RPMI7951 (cell line): ENCODE data around the gene CDKN2B-AS1. TPM values are rescaled to one million over a fixed set of nuclear protein-coding genes. Genes with fewer than 3 reads are reported as not detected.
A peak's percentile ranks its signal among the peaks of the same experiment; 100 is the strongest.
"Not testable (repeated sequence)": the region's sequence is repeated elsewhere in the genome, so short reads cannot be mapped to it uniquely, and the experiment has no call there.

Experiments
- DNase-seq: peaks from one replicate; pipeline ENCODE4 v3.0.0-alpha.2; 2012; ENCODE audit warnings: low read depth
- total RNA-seq: library from RNA; depleted of rRNA; stranded (reverse); fragments of >200 nt; shearing (Covaris generic); gene quantifications from 2 replicates; pipeline ENCODE4 v1.2.3, GENCODE V29; 2014; rRNA removed

Gene CDKN2B-AS1
- 7.0 and 7.7 TPM in 2 replicates for total RNA-seq

DNA sequence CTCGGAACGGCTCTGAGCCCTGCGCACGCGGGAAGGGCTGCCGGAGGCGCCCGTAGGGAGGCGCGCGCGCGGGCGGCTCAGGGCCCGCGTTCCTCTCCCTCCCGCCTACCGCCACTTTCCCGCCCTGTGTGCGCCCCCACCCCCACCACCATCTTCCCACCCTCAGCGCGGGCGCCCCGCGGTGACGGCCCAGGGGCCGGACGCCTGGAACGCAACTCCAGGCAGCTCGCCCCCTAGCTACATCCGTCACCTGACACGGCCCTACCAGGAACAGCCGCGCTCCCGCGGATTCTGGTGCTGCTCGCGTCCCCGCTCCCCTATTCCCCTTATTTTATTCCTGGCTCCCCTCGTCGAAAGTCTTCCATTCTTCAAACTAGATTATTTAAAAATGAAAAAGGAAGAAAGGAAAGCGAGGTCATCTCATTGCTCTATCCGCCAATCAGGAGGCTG, at the start of gene CDKN2B-AS1:
TSS of gene CDKN2B-AS1 (plus strand) at position 236 of the 450 bp plus-strand sequence.
- DNase-seq = no peak

DNA sequence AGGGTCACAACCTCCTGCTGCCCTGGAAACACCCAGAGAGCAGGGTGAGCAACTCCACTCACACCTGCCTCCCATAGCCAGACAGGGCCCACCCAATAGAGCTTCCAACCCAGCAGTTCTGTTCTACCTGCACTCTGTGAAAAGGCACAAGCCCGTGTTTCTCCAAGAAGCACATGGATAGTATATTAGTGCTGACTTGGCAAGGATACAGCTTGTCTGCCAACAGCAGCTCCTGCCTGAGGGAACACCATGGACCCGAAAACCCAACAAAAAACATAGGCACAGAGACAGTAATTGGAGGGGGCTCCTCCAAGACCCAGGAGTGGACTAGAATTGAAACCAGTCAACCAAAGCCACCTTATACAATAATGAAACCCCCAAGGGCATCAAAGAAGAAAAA, 49.0 kb upstream of the CDKN2B-AS1 start:
- DNase-seq = no peak

- no peak for DNase-seq
These were observed 35.8 kb upstream of the CDKN2B-AS1 start for GRCh38 chr9:21958833-21959232.

GRCh38 chr9:21959268-21959667, 35.3 kb upstream of the CDKN2B-AS1 start:
- DNase-seq = not testable (repeated sequence)

DNA sequence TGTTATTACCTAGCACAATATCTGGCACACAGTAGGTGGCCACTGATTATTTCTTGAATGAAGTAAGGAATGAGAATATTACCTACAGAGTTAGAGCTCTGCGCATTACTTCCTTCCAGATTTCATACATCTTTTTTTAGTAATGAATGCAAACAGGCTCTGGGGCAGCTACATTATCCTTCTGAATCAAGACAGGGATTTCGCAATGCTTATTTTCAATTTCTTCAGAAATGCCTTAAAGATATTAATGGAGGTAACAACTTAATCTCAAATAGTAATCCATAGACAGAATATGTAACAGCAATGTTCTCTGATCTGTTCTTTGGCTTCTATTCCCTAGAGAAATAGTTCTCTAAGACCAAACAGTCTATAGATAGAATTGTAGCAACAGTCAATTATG, 33.0 kb upstream of the CDKN2B-AS1 start:
- DNase-seq = no peak

DNA sequence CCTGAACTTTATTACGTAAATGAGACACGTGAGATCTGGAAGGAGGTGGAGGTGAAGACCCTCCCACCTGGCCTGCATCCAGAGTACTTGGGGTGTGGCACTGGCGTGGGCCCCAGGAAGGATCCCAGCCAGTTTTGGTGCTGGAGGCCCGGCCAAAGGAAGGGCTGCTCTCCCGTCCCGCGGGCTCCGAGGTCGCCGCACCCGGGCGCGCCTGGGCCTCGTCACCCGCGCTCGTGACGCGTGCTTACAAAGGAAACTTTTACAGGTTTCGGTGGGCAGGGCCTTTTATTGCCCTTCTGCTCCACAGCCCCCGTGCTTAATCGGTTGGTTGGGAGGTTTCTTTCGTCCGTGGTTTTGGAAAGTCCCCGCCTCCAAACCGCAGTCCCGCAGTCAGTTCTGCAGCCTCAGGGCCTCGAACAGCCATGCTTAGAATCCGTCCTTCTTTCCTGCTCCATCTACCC, 29.6 kb upstream of the CDKN2B-AS1 start:
- DNase-seq = no peak

- no peak for DNase-seq
These were observed 29.1 kb upstream of the CDKN2B-AS1 start for GRCh38 chr9:21965401-21965951.

DNA sequence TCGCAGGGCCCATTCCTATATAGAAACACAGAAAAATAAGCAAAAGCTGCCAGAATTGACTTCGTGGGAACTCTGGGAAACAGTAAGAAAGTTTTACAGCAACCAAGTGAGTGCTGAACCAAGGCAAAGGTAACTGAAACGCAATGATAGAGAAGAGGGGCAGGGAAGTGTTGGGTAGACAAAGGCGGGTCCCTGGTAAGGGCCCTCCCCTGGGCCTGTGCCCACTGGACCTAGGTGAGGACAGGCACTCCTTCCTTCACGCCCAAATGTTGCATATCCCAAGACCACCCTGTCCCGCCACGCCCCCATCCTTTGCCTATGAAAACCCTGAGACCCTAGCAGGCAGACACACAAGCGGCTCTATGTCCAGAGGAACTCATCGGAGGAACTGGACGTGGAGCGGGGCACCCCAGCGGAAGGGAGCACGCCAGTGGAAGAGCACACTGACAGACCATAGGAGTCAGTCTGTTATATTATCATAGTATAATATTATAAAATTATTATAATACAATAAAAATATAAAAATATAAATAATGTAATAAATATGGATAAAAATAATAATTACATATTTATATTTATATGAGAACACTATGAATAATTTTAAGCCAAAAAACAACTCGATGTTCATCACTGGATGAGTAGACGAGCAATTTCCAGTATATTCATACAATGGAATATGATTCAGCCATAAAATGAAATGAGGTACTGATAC, 28.3 kb upstream of the CDKN2B-AS1 start:
- no peak for DNase-seq

GRCh38 chr9:21967169-21967568, 27.4 kb upstream of the CDKN2B-AS1 start:
- DNase-seq = no peak

DNA sequence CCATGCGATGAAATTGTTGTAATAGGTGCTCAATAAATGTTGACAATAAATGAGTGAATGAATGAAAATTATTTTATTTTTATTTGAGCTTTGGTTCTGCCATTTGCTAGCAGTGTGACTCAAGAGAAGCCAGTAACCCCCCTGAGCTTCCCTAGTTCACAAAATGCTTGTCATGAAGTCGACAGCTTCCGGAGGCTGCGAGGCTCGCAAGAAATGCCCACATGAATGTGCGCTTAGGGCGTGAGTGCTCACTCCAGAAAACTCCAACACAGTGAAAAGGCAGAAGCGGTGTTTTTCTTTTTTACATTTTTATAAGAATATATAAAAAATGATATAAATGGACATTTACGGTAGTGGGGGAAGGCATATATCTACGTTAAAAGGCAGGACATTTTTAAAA, 26.9 kb upstream of the CDKN2B-AS1 start:
- no peak for DNase-seq

GRCh38 chr9:21968331-21969010, 26.1 kb upstream of the CDKN2B-AS1 start:
- DNase-seq = no peak

DNA sequence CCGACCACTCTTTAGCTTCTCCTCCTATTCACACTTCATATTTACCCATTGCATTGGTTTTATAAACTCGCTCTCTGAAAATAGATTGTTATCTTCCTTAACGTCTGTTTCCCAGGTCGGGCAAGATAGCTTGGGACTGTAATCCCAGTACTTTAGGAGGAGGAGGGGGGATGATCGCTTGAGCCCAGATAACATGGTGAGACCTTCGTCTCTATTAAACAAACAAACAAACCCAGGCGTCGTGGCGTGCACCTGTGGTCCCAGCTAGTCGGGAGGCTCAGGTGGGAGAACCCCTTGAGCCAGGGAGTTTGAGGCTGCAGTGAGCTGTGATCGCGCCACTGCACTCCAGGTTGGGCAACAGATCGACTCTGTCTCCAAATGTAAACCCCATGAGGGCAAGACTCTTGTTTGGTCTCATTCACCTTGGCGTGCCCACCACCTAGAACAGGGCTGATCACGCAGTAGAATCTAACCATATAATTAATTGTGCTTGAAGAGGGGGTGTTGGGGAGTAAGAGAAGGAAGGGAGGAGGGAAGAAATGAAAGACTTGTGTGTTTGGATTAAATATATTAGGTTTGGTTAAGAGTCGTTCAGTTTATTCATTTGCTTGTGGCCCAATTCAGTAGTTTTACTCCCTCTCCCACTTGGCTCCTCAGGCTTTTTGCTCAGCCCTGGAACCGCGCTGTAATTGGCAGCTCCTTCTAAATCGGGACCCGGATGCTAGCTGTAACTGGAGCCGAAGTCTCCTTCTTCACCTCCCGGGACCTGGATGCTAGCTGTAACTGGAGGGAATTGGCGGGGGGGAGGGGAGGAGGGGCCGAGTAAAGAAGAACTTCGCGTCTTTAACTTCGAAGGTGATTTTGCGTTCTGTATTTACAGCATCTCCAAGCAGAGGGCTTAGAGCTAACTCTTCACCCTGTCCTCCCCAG, 25.3 kb upstream of the CDKN2B-AS1 start:
- DNase-seq = no peak

DNA sequence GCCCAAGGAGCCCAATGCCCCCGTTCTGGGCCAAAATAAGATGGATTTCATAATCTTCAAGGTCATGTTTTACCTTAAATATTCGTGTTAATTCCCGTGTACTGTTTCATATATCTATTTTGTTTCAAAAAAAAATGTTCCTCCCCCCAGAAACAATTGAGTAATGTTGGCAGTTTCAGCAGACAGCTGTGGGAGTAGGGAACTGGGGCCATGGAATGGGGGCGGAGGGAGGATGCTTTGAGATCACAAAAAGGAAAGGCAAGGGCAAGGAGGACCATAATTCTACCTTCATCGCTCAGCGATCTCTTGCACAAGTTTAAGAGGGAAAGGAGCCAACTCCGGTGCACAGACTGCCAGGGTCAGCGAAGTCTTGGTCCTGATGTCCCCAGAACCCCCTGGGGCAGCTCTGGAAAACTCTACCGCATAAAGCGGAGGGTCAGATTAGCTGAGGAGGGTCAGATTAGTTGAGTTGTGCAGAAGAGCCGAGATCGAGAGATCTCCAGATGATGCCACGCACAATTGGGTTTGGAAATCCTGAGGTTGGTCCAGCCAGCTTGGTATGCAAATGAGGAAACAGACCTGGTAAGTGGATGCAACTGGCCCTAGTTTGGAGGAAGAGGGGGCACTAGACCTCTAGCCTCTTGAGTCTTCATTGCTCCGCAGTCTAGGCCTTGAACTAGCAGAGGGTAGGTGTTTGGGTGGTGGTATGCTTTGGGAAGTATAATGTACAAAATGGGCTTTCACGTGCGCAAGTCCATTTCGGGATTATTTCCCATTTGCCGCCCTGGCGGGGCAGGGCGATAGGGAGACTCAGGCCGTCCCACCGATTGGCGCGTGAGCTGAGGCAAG, 24.4 kb upstream of the CDKN2B-AS1 start:
- DNase-seq = no peak

DNA sequence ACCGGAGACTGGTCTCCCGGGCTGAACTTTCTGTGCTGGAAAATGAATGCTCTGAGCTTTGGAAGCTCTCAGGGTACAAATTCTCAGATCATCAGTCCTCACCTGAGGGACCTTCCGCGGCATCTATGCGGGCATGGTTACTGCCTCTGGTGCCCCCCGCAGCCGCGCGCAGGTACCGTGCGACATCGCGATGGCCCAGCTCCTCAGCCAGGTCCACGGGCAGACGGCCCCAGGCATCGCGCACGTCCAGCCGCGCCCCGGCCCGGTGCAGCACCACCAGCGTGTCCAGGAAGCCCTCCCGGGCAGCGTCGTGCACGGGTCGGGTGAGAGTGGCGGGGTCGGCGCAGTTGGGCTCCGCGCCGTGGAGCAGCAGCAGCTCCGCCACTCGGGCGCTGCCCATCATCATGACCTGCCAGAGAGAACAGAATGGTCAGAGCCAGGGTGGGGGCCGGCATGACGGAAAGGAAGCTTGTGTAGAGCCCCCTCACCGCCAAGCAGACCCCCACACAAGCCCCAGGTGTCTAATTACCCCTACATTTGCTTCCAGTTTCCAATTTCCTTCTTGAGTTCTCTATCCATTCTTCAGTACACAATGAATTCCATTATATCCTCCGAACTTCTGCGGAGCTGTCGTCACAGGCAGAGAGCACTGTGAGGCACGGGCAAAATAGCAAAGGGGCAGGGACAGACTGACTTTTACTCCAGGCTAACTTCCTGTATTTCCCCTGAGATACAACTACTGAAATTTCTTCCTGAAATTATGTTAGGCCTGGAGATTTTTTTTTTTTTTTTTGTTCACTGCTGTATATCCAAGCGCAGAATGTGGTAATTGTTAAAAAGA, 23.6 kb upstream of the CDKN2B-AS1 start:
- DNase-seq = no peak

DNA sequence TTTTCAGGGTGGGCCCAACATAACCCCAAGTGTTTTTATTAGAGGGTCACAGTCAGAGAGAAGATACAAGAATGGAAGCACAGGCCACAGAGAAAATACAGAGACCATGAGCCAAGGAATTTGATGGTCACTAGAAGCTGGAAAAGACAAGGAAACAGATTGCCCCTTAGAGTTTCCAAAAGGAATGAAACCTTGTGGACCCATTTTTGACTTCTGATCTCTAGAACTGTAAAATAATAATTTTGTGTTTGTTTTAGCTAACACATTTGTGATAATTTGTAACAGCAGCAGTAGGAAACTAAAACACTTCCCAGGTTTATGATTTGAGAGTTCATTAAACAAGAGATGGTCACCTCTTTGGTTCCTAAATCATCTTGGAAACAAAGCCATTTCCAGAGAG, 22.2 kb upstream of the CDKN2B-AS1 start:
- DNase-seq = no peak

- DNase-seq = peak; percentile 52
These were observed 20.3 kb upstream of the CDKN2B-AS1 start for GRCh38 chr9:21974343-21974721.

GRCh38 chr9:21974722-21975409, 19.7 kb upstream of the CDKN2B-AS1 start:
- peak; percentile 91 for DNase-seq

- no peak for DNase-seq
These were observed 18.2 kb upstream of the CDKN2B-AS1 start for GRCh38 chr9:21976334-21976875.

DNA sequence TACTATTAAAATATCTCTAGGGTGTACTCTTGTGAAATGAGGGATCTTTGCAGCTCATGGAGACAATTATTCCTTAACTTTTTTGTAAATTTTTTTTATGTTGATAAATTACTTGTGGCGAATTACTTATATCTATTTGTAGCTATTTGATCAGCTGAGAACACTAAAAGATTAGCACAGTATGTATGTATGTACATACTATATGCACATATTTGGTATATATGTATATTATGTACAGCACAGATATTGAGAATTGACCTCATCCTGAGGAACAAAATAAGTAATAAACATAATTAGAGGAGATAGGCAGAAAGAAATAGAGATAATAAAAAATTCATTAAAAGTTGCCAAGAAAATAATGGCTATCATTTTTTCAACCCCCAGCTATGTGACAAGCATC, 12.2 kb upstream of the CDKN2B-AS1 start:
- DNase-seq = no peak
